Panc1 (cell line): ENCODE data around the gene NOS3. TPM values are rescaled to one million over a fixed set of nuclear protein-coding genes. Genes with fewer than 3 reads are reported as not detected.

ENCODE experiments used
- ATAC-seq: fragments of 200-7000 bp; cut with Tn5 transposase; 2 replicates; pipeline ENCODE4 v1.9.1; 2020; ENCODE audit warnings: mild to moderate bottlenecking, moderate library complexity
- BruUV-seq: library from RNA; stranded (reverse); fragments of 400-500 nt; replicated peaks from 2 replicates; lab custom pipeline; 2021; lab: Mats Ljungman, UMichigan
- CTCF ChIA-PET: fragments of 300-600 bp; sonication (Branson Sonifier 250); formaldehyde crosslinking; loops from one replicate; lab custom pipeline; 2022; ENCODE audit warnings: antibody characterized with exemption; lab: Charles Lee
- POLR2A ChIA-PET: fragments of 300-600 bp; sonication (Branson Sonifier 250); formaldehyde crosslinking; loops from one replicate; lab custom pipeline; 2022; ENCODE audit warnings: antibody characterized with exemption; lab: Charles Lee
- DNase-seq: peaks from one replicate; pipeline ENCODE4 v3.0.0-alpha.2; 2010; ENCODE audit warnings: low read depth, low spot score
- H3K27ac ChIP-seq: 2 replicates; pipeline ENCODE4 v1.5.1; 2011; ENCODE audit warnings: mild to moderate bottlenecking, low read length, inconsistent platforms
- H3K27me3 ChIP-seq: fragments of 200-500 bp; sonication (Bioruptor generic); 2 replicates; pipeline ENCODE4 v1.6.0; 2014; ENCODE audit warnings: low read length, inconsistent platforms; ENCODE audit not compliant: control insufficient read depth, insufficient read depth
- H3K36me3 ChIP-seq: fragments of 200-500 bp; sonication (Bioruptor generic); 2 replicates; pipeline ENCODE4 v1.5.1; 2014; ENCODE audit warnings: inconsistent platforms, mild to moderate bottlenecking, low read length, moderate library complexity; ENCODE audit not compliant: control insufficient read depth, insufficient read depth
- H3K4me1 ChIP-seq: 2 replicates; pipeline ENCODE4 v1.5.1; 2011; ENCODE audit warnings: inconsistent platforms, mild to moderate bottlenecking, low read length, moderate library complexity; ENCODE audit not compliant: control insufficient read depth, insufficient read depth
- H3K4me3 ChIP-seq, 2 experiments: 2 replicates each; pipeline ENCODE4 v1.5.1; 2011 to 2012; ENCODE audit warnings: low read depth in 2 of 2, low read length in 2 of 2, mild to moderate bottlenecking in 2 of 2, inconsistent platforms in 1 of 2, moderate library complexity in 1 of 2
- H3K9me3 ChIP-seq: fragments of 200-500 bp; sonication (Bioruptor generic); 2 replicates; pipeline ENCODE4 v1.5.1; 2014; ENCODE audit warnings: low read depth, mild to moderate bottlenecking, inconsistent platforms, low read length, moderate library complexity; ENCODE audit not compliant: control insufficient read depth, insufficient read depth
- POLR2AphosphoS5 ChIP-seq: IDR thresholded peaks from 2 replicates; pipeline ENCODE4 v1.6.1; 2012; ENCODE audit warnings: mild to moderate bottlenecking, low read depth, low read length, moderate library complexity
- SIN3A ChIP-seq: IDR thresholded peaks from 2 replicates; pipeline ENCODE4 v1.6.1; 2012; ENCODE audit warnings: low read depth, mild to moderate bottlenecking, low read length, moderate library complexity, borderline replicate concordance; ENCODE audit not compliant: insufficient read depth
- TCF7L2 ChIP-seq: IDR thresholded peaks from 2 replicates; pipeline ENCODE4 v1.6.1; 2011; ENCODE audit warnings: mild to moderate bottlenecking, low read depth, low read length, inconsistent platforms
- in situ Hi-C: cut with HindIII; loops from 2 replicates; pipeline ENCODE4 v1.10.0; 2016; ENCODE audit warnings: low sequenced_read_pairs, low pct_unique_long_range_greater_than_20kb
- intact Hi-C: fragments of 100-400 bp; cut with micrococcal nuclease; formaldehyde crosslinking; loops from one replicate; pipeline ENCODE4 v1.10.0; 2022; ENCODE audit not compliant: unreplicated experiment
- total RNA-seq: library from RNA; stranded (reverse); gene quantifications from one replicate; pipeline ENCODE4 v1.2.1, GENCODE V29; 2021; ENCODE audit not compliant: unreplicated experiment
- TF ChIP-seq, protein P1 (sequence below): fragments of 450-650 bp; IDR thresholded peaks from 2 replicates; pipeline ENCODE4 v1.5.1; 2017; ENCODE audit warnings: mild to moderate bottlenecking
- TF ChIP-seq, protein P2 (sequence below), 2 experiments: IDR thresholded peaks; 2 replicates each; pipeline ENCODE4 v1.6.1; 2011 to 2012; ENCODE audit warnings: low read depth in 2 of 2, control low read depth in 1 of 2, low read length in 1 of 2, mild to moderate bottlenecking in 1 of 2, moderate library complexity in 1 of 2; ENCODE audit not compliant: insufficient read depth in 1 of 2

The NOS3 gene
- total RNA-seq, 1 experiment from 2014 or later: 3.1 TPM

DNA sequence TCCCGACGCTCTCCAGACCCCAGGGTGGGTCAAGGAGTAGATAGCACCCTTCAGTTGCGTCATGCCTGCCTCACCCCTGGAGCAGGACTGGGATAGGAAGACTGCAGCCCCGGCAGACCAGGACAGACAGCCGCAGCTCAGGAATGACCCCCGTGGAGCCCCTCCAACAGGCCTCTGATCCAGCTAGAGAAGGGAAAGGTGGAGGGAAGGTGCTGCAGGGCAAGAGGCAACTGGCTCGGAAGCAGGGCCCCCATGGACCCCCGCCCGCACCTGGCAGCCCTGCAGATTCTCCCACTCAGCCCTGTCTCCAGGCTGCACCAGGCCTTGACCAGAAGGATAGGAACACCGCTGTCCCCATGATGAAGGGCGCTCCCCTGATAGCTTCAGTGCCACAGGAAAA, 20.4 kb upstream of the NOS3 start:
- intact Hi-C loops (no loop called here), in situ Hi-C loops (no loop called here)
- no peak for ATAC-seq
- ChIA-PET POLR2A (no interaction called here), CTCF (no interaction called here)
- Histone ChIP-seq H3K4me1 (peaks cover 3% of the 10 kb centered on the region), H3K36me3 (no peaks in the 10 kb centered on the region), H3K4me3 (no peak overlapping the region), H3K27me3 (no peaks in the 10 kb centered on the region), H3K27ac (no peak overlapping the region), H3K9me3 (no peaks in the 10 kb centered on the region)
- TF ChIP-seq TCF7L2: no peak
- no peak for TF ChIP-seq POLR2AphosphoS5
- DNase-seq: no peak
- BruUV-seq: no TSS peak

DNA sequence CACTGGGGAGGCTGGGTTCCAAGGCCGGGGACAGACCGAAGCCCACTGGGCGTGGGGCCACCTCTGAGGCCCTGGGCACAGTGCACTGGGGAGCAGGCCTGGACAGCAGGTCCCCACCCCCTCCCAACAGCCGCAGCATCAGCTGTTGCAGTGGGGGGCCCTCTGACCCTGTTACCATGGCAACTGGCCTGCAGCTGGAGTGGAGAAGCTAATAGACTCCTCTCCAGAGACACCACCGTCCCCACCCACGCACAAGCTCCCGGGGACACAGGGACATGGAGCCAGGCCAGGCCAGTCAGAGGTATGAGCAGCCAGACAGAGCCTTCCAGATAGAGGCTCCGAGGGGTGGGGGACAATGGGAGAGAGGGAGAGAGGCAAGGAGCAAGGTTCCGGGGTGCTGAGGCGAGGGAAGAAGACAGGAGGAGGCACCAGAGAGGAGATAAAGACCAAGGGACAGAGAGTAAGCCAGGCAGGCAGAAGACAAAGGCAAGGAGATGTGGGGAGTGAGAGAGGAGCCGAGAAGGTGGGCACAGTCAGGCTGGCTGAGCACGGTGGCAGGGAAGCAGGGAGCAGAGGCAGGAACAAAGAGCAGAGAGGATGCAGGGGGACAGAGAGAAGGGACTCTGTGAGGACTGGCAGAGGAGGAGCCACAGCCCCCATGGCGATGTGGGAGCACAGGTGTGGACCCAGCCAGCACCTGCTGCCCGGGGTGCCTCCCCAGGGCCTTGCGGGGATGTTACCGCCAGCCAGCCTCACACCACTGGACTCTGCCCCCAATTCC, 19.4 kb upstream of the NOS3 start:
- TF ChIP-seq, protein P1, sequence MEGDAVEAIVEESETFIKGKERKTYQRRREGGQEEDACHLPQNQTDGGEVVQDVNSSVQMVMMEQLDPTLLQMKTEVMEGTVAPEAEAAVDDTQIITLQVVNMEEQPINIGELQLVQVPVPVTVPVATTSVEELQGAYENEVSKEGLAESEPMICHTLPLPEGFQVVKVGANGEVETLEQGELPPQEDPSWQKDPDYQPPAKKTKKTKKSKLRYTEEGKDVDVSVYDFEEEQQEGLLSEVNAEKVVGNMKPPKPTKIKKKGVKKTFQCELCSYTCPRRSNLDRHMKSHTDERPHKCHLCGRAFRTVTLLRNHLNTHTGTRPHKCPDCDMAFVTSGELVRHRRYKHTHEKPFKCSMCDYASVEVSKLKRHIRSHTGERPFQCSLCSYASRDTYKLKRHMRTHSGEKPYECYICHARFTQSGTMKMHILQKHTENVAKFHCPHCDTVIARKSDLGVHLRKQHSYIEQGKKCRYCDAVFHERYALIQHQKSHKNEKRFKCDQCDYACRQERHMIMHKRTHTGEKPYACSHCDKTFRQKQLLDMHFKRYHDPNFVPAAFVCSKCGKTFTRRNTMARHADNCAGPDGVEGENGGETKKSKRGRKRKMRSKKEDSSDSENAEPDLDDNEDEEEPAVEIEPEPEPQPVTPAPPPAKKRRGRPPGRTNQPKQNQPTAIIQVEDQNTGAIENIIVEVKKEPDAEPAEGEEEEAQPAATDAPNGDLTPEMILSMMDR: no peak
- no peak for TF ChIP-seq POLR2AphosphoS5
- no peaks in the 10 kb centered on the region for H3K36me3 ChIP-seq
- no peak for ATAC-seq
- H3K4me1 ChIP-seq: peaks cover 14% of the 10 kb centered on the region
- in situ Hi-C loops (no loop called here), intact Hi-C loops (no loop called here)
- no peaks in the 10 kb centered on the region for H3K9me3 ChIP-seq
- DNase-seq: no peak
- ChIA-PET CTCF (interaction anchor here (0.5 kb wide), 1 partner anchor 43 kb away, joined by 3 read pairs; no protein-coding TSS in a partner anchor), POLR2A (no interaction called here)
- H3K27ac ChIP-seq: no peak overlapping the region
- H3K27me3 ChIP-seq: no peaks in the 10 kb centered on the region
- BruUV-seq: no TSS peak
- no peak overlapping the region for H3K4me3 ChIP-seq

DNA sequence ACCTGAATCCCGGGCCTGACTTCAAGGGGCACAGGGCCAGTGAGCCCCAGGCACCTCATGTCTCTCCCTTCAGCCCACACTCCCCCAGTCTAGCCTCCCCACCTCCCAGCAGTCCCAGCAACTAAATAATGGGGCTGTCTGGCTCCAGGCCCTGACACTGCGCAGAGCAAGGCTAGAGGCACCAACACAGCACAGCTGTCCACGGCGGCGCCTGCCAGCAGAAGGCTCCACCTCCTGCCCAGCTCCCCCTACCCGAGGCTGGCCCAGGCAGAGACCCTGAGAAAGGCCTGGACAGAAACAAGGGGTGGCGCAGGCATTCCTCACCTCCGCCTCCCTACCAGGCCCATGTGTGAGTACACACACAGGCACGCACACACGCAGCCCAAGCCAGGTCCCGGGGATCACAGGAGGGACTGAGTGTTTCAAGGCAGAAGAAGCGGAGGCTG, 18.8 kb upstream of the NOS3 start:
- ATAC-seq: no peak
- intact Hi-C loops: no loop called here

More for the DNA sequence above, 18.8 kb upstream of the NOS3 start:
- Histone ChIP-seq H3K27me3 (no peaks in the 10 kb centered on the region), H3K9me3 (no peaks in the 10 kb centered on the region), H3K4me1 (peaks cover 16% of the 10 kb centered on the region), H3K4me3 (no peak overlapping the region), H3K36me3 (no peaks in the 10 kb centered on the region), H3K27ac (no peak overlapping the region)
- CTCF ChIA-PET: no interaction called here
- TF ChIP-seq, protein P2, sequence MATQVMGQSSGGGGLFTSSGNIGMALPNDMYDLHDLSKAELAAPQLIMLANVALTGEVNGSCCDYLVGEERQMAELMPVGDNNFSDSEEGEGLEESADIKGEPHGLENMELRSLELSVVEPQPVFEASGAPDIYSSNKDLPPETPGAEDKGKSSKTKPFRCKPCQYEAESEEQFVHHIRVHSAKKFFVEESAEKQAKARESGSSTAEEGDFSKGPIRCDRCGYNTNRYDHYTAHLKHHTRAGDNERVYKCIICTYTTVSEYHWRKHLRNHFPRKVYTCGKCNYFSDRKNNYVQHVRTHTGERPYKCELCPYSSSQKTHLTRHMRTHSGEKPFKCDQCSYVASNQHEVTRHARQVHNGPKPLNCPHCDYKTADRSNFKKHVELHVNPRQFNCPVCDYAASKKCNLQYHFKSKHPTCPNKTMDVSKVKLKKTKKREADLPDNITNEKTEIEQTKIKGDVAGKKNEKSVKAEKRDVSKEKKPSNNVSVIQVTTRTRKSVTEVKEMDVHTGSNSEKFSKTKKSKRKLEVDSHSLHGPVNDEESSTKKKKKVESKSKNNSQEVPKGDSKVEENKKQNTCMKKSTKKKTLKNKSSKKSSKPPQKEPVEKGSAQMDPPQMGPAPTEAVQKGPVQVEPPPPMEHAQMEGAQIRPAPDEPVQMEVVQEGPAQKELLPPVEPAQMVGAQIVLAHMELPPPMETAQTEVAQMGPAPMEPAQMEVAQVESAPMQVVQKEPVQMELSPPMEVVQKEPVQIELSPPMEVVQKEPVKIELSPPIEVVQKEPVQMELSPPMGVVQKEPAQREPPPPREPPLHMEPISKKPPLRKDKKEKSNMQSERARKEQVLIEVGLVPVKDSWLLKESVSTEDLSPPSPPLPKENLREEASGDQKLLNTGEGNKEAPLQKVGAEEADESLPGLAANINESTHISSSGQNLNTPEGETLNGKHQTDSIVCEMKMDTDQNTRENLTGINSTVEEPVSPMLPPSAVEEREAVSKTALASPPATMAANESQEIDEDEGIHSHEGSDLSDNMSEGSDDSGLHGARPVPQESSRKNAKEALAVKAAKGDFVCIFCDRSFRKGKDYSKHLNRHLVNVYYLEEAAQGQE (IDR thresholded peaks at IDR 0.05; ENCODE audit: insufficient read depth in 1 of 2, low read depth in 2 of 2, low read length in 1 of 2): no peak
- TF ChIP-seq, protein P1: no peak
- no peak for TF ChIP-seq POLR2AphosphoS5
- no peak for TF ChIP-seq TCF7L2
- TF ChIP-seq SIN3A: no peak
- no TSS peak for BruUV-seq
- POLR2A ChIA-PET: no interaction called here
- in situ Hi-C loops: no loop called here
- DNase-seq: no peak
